ENCODE data around the gene APOLD1.

- TF ChIP-seq POLR2AphosphoS2 (conservative IDR thresholded peaks at IDR 0.05; ENCODE audit: low read length), result no peak
- TF ChIP-seq, protein P1, sequence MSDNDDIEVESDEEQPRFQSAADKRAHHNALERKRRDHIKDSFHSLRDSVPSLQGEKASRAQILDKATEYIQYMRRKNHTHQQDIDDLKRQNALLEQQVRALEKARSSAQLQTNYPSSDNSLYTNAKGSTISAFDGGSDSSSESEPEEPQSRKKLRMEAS (IDR thresholded peaks at IDR 0.05), result no peak
- TF ChIP-seq, protein P2, sequence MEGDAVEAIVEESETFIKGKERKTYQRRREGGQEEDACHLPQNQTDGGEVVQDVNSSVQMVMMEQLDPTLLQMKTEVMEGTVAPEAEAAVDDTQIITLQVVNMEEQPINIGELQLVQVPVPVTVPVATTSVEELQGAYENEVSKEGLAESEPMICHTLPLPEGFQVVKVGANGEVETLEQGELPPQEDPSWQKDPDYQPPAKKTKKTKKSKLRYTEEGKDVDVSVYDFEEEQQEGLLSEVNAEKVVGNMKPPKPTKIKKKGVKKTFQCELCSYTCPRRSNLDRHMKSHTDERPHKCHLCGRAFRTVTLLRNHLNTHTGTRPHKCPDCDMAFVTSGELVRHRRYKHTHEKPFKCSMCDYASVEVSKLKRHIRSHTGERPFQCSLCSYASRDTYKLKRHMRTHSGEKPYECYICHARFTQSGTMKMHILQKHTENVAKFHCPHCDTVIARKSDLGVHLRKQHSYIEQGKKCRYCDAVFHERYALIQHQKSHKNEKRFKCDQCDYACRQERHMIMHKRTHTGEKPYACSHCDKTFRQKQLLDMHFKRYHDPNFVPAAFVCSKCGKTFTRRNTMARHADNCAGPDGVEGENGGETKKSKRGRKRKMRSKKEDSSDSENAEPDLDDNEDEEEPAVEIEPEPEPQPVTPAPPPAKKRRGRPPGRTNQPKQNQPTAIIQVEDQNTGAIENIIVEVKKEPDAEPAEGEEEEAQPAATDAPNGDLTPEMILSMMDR (IDR thresholded peaks at IDR 0.05), result no peak
Measured at GRCh38 chr12:12791756-12792369, 6.4 kb downstream of the APOLD1 start.
